ENCODE results near the gene SLC45A1.

DNA sequence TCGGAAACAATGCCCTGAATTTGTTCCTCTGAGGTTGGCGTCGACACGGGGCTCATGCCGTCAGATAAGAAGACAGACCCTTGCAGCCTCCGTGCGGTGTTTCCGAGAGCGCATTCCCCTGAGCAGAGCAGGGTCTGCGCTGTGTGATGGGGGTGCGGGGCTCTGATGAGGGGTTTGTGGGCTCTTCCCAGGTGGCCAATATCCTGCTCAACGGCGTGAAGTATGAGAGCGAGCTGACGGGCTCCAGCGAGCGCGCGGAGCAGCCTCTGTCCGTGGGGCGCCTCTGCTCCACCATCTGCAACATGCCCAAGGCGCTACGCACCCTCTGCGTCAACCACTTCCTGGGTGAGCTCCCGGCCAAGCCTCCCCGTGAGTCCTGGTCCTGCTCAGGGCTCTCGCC is 17.3 kb downstream of the SLC45A1 start:
- TF ChIP-seq, protein P1, sequence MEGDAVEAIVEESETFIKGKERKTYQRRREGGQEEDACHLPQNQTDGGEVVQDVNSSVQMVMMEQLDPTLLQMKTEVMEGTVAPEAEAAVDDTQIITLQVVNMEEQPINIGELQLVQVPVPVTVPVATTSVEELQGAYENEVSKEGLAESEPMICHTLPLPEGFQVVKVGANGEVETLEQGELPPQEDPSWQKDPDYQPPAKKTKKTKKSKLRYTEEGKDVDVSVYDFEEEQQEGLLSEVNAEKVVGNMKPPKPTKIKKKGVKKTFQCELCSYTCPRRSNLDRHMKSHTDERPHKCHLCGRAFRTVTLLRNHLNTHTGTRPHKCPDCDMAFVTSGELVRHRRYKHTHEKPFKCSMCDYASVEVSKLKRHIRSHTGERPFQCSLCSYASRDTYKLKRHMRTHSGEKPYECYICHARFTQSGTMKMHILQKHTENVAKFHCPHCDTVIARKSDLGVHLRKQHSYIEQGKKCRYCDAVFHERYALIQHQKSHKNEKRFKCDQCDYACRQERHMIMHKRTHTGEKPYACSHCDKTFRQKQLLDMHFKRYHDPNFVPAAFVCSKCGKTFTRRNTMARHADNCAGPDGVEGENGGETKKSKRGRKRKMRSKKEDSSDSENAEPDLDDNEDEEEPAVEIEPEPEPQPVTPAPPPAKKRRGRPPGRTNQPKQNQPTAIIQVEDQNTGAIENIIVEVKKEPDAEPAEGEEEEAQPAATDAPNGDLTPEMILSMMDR (IDR thresholded peaks at IDR 0.05) = no peak
- no peak for TF ChIP-seq POLR2A (IDR thresholded peaks at IDR 0.05)

Data from heart left ventricle (tissue), 13 donors.